GM10266 (cell line): ENCODE measurements around the gene DDB1.

Experiments used
- DNase-seq: peaks from one replicate; pipeline ENCODE4 v3.0.0; 2012; ENCODE audit errors: extremely low spot score
- TF ChIP-seq, protein P1 (sequence below): IDR thresholded peaks from 2 replicates; pipeline ENCODE4 v1.5.1; 2012; ENCODE audit warnings: mild to moderate bottlenecking, low read depth; ENCODE audit not compliant: control insufficient read depth, insufficient read depth; ENCODE audit errors: missing control alignments

The DDB1 gene

DNA sequence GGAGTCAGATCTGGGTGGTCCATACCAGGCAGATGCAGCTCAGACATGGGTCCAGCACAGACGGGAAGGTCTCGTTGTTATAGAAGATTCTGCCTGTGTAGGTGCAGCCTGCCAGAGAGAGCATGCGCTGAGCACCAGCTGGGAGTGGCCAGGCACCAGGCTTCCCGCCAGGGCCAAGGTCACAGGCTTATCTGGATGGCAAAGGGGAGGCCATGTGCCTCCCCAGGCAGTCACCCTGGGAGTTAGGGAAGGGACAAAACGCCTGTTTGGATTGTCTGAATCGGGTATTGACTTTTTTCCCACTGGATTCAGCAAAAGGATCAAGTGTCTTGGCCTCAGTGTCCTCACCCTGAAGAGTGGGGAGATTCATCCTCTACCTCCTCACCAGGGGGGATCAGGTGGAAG lies 65.5 kb downstream of the DDB1 start:
- TF ChIP-seq, protein P1, sequence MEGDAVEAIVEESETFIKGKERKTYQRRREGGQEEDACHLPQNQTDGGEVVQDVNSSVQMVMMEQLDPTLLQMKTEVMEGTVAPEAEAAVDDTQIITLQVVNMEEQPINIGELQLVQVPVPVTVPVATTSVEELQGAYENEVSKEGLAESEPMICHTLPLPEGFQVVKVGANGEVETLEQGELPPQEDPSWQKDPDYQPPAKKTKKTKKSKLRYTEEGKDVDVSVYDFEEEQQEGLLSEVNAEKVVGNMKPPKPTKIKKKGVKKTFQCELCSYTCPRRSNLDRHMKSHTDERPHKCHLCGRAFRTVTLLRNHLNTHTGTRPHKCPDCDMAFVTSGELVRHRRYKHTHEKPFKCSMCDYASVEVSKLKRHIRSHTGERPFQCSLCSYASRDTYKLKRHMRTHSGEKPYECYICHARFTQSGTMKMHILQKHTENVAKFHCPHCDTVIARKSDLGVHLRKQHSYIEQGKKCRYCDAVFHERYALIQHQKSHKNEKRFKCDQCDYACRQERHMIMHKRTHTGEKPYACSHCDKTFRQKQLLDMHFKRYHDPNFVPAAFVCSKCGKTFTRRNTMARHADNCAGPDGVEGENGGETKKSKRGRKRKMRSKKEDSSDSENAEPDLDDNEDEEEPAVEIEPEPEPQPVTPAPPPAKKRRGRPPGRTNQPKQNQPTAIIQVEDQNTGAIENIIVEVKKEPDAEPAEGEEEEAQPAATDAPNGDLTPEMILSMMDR: no peak
- no peak for DNase-seq

DNA sequence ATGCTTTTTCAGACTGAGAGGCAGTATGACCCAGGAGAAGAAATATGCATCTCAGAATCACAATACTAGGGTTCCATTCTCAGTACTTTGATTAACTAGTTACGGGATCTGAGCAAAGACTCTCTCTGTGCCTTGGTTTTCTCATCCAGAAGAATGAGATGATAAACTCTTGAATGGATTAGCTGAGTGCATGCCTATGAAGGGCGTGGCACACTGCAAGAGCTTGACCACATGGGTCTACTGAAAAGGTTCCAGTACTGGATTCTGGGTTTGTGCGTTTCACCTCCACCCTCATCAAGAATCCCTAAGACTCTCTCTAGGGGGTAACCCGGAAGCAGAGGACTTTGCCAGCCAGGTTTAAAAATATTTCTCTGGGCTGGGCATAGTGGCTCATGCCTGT lies 66.3 kb downstream of the DDB1 start:
- TF ChIP-seq, protein P1: no peak
- DNase-seq: no peak

DNA sequence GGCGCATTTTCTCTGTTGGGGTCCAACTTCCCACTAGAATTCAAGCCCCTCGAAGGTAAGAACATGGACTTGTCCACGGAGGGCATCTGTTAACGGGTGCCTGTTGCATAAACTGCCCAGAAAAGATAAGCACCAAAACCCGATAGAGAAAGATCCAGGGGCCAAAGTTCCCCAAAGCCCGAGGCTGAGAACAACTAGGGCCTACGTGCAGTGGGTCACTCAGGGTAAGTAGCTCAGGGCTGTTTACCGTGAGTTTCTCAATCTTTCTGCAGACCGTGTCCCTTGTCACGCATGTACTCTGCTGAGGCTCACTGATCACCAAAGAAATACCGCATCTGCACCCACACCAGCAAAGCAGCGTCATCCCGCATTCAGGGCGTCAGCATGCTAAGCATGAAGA lies 67.5 kb downstream of the DDB1 start:
- TF ChIP-seq, protein P1: no peak
- no peak for DNase-seq

DNA sequence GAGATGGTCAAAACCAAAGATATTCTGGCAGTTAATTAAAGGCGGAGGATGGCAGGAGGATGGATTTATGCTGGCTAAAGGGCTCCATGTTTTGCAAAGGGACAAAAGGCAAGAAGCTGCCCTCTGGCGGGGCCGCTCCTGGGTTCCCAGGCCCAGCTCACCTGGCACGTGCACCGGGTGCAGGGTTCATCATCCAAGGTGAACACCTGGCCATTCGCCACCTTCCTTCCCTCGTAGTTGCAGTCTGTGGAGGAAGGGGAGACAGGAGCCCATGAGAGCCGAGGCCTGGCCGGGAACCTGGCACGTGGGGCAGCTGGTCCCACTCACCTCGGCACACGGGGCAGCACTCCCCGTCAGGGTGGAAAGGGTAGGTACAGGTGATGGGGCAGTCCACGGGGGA lies 68.1 kb downstream of the DDB1 start:
- TF ChIP-seq, protein P1: no peak
- no peak for DNase-seq

DNA sequence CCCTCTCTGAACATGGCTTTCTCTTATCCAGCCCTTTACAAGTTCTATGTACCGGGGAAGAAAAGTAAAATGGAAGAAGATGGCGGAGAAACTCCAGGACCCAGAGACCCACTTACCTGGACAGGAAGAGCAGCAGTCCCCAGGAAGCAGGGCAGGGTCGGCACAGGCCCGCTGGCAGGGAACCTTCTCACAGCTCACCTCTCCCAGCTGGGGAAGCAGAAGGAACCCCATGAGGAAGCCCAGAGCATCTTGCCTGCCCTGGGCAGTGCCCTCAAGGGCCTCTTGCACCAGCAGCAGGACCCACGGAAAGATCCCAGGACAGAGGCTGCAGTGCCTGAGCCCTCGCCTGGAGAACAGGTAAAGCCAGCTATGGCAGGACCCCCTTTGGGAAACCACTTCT lies 68.5 kb downstream of the DDB1 start:
- TF ChIP-seq, protein P1: no peak
- no peak for DNase-seq

DNA sequence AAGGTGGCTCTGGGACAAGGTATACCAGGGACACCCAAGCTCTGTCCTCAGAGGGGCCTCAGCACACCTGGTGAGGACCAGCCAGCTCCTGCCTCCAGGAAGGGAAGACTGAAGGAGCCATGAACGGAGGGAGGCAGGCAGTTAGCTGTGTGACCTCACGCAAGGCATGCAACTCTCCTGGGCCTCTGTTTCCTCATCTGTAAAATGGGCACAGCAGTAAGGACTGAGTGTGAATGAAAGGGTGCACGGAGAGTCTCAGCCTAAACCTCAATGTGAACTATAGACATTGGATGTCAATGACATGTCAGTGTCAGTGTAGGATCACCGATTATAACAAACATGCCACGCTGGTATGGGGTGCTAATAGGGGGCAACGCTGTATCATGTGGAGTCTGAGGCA lies 73.5 kb downstream of the DDB1 start:
- no peak for DNase-seq
- TF ChIP-seq, protein P1: no peak

DNA sequence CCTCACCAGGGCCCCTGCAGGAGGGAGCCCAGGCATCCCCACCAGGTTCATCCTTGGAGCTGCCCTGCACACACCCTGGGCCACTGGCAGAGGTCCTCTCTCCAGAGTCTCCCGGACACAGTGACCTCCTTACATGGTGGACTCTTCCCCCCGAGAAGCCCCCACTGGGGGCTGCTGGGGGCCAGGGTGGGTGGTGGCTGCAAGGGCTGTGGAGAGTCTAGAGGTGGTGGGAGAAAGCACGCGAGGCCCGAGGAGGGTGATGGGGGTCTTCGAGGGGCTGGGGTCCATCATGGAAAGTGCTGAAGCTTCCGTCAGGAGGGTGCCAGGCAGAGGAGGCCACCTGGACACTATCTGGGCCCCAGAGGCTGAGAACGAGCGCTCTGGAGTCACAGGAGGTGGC lies 74.4 kb downstream of the DDB1 start:
- TF ChIP-seq, protein P1: no peak
- DNase-seq: no peak
